ENCODE data around the gene OR1M1. TPM values are rescaled to one million over a fixed set of nuclear protein-coding genes. Genes with fewer than 3 reads are reported as not detected.

Gene OR1M1
- total and polyA plus RNA-seq, 4 donors = 0.02 to 0.04 TPM; not detected in 2

GRCh38 chr19:9128171-9128570 lies 41.3 kb downstream of the OR1M1 start:
- H3K27me3 ChIP-seq (ENCODE audit: control insufficient read depth in 3 of 3, insufficient read depth in 3 of 3, low read length in 2 of 3) = no peaks in the 10 kb centered on the region
- H3K36me3 ChIP-seq (ENCODE audit: control insufficient read depth in 4 of 4, insufficient read depth in 4 of 4, low read length in 4 of 4) = no peaks in the 10 kb centered on the region
- H3K9me3 ChIP-seq (ENCODE audit: control insufficient read depth in 4 of 4, insufficient read depth in 3 of 4, low read length in 3 of 4) = no peaks in the 10 kb centered on the region
- H3K4me1 ChIP-seq (ENCODE audit: control insufficient read depth in 5 of 5, insufficient read depth in 5 of 5, low read length in 5 of 5) = no peaks in the 10 kb centered on the region
- no peak for TF ChIP-seq CTCF (IDR thresholded peaks at IDR 0.05; ENCODE audit: control extremely low read depth, extremely low read depth)
- no peak overlapping the region for H3K27ac ChIP-seq (ENCODE audit: low read depth in 1 of 2, low read length in 1 of 2)
- ATAC-seq (ENCODE audit: insufficient read depth, low FRiP score) = no peak
- DNase-seq = no peak
- no peak overlapping the region for H3K9ac ChIP-seq (ENCODE audit: insufficient read depth in 1 of 2, low read length in 2 of 2)
- 49 to 50% methylated on average over 3 of the region's 3 CpGs for WGBS, 2 donors
- no peak overlapping the region for H3K4me3 ChIP-seq

- ATAC-seq (ENCODE audit: insufficient read depth, low FRiP score) (no peak), DNase-seq (no peak)
- Histone ChIP-seq H3K27me3 (ENCODE audit: control insufficient read depth in 3 of 3, insufficient read depth in 3 of 3, low read length in 2 of 3) (peaks cover 0 to 2% (median 0%) of the 10 kb centered on the region in 3 donors), H3K27ac (ENCODE audit: low read depth in 1 of 2, low read length in 1 of 2) (no peak overlapping the region), H3K4me3 (no peak overlapping the region), H3K9me3 (ENCODE audit: control insufficient read depth in 4 of 4, insufficient read depth in 3 of 4, low read length in 3 of 4) (no peaks in the 10 kb centered on the region), H3K36me3 (ENCODE audit: control insufficient read depth in 4 of 4, insufficient read depth in 4 of 4, low read length in 4 of 4) (no peaks in the 10 kb centered on the region), H3K4me1 (ENCODE audit: control insufficient read depth in 5 of 5, insufficient read depth in 5 of 5, low read length in 5 of 5) (no peaks in the 10 kb centered on the region), H3K9ac (ENCODE audit: insufficient read depth in 1 of 2, low read length in 2 of 2) (no peak overlapping the region)
- 32 to 37% methylated on average over 1 of the region's 1 CpG for WGBS, 2 donors
- no peak for TF ChIP-seq CTCF (IDR thresholded peaks at IDR 0.05; ENCODE audit: control extremely low read depth, extremely low read depth)
These were observed 44.1 kb downstream of the OR1M1 start for GRCh38 chr19:9130965-9131364.

GRCh38 chr19:9132422-9132821 lies 45.6 kb downstream of the OR1M1 start:
- DNase-seq (no peak), ATAC-seq (ENCODE audit: insufficient read depth, low FRiP score) (no peak)
- Histone ChIP-seq H3K9me3 (ENCODE audit: control insufficient read depth in 4 of 4, insufficient read depth in 3 of 4, low read length in 3 of 4) (no peaks in the 10 kb centered on the region), H3K27me3 (ENCODE audit: control insufficient read depth in 3 of 3, insufficient read depth in 3 of 3, low read length in 2 of 3) (peaks cover 0 to 2% (median 0%) of the 10 kb centered on the region in 3 donors), H3K27ac (ENCODE audit: low read depth in 1 of 2, low read length in 1 of 2) (no peak overlapping the region), H3K4me3 (no peak overlapping the region), H3K36me3 (ENCODE audit: control insufficient read depth in 4 of 4, insufficient read depth in 4 of 4, low read length in 4 of 4) (no peaks in the 10 kb centered on the region), H3K4me1 (ENCODE audit: control insufficient read depth in 5 of 5, insufficient read depth in 5 of 5, low read length in 5 of 5) (no peaks in the 10 kb centered on the region), H3K9ac (ENCODE audit: insufficient read depth in 1 of 2, low read length in 2 of 2) (no peak overlapping the region)
- TF ChIP-seq CTCF (IDR thresholded peaks at IDR 0.05; ENCODE audit: control extremely low read depth, extremely low read depth) = no peak
- 63 to 69% methylated on average over 5 of the region's 5 CpGs for WGBS, 2 donors

- ATAC-seq (ENCODE audit: insufficient read depth, low FRiP score) (no peak), DNase-seq (peak in 1 of 3 donors; percentile 10)
- Histone ChIP-seq H3K4me3 (peak overlapping the region; percentile 52), H3K27me3 (ENCODE audit: control insufficient read depth in 3 of 3, insufficient read depth in 3 of 3, low read length in 2 of 3) (no peaks in the 10 kb centered on the region), H3K36me3 (ENCODE audit: control insufficient read depth in 4 of 4, insufficient read depth in 4 of 4, low read length in 4 of 4) (peaks cover 0 to 4% (median under 1%) of the 10 kb centered on the region in 4 donors), H3K9ac (ENCODE audit: insufficient read depth in 1 of 2, low read length in 2 of 2) (peak overlapping the region; percentile 87 to 88), H3K9me3 (ENCODE audit: control insufficient read depth in 4 of 4, insufficient read depth in 3 of 4, low read length in 3 of 4) (peaks cover 0 to 2% (median under 1%) of the 10 kb centered on the region in 4 donors), H3K27ac (ENCODE audit: low read depth in 1 of 2, low read length in 1 of 2) (peak overlapping the region in 1 of 2 donors; percentile 37), H3K4me1 (ENCODE audit: control insufficient read depth in 5 of 5, insufficient read depth in 5 of 5, low read length in 5 of 5) (peaks cover 0 to 13% (median 3%) of the 10 kb centered on the region in 5 donors)
- WGBS, 2 donors = 30 to 31% methylated on average over 8 of the region's 8 CpGs
- TF ChIP-seq CTCF (IDR thresholded peaks at IDR 0.05; ENCODE audit: control extremely low read depth, extremely low read depth) = no peak
These were observed 52.8 kb downstream of the OR1M1 start for GRCh38 chr19:9139609-9140158.
